K562 (cell line): ENCODE measurements around the gene ERC2. TPM values are rescaled to one million over a fixed set of nuclear protein-coding genes. Genes with fewer than 3 reads are reported as not detected.

ENCODE experiments used
- ATAC-seq: fragments of 200-7000 bp; cut with Tn5 transposase; 3 replicates; pipeline ENCODE4 v1.9.1; 2020; ENCODE audit warnings: moderate library complexity
- BruUV-seq: library from RNA; stranded (reverse); fragments of 400-500 nt; replicated peaks from 2 replicates; lab custom pipeline; 2021; lab: Mats Ljungman, UMichigan
- CTCF ChIA-PET: fragments of 300-600 bp; formaldehyde crosslinking; extraction: SDS; loops from one replicate; lab custom pipeline; 2021; ENCODE audit warnings: low intra/inter-chr PET ratio; lab: Yijun Ruan, JAX
- POLR2A ChIA-PET: fragments of 300-600, 350-650 bp; sonication (Branson Sonifier 250); formaldehyde crosslinking; extraction: SDS; loops from one replicate; lab custom pipeline; 2021; ENCODE audit warnings: antibody characterized with exemption, inconsistent platforms; lab: Yijun Ruan, JAX
- DNase-seq, 4 experiments: peaks; one replicate each; pipeline versions ENCODE4 v3.0.0 to v3.0.0-alpha.2; 2011 to 2018; ENCODE audit warnings: low spot score in 3 of 4, mixed read lengths in 3 of 4; ENCODE audit errors: extremely low read depth in 1 of 4
- FAIRE-seq: peaks from 2 replicates; lab custom pipeline; 2011; peaks lifted over from hg19 to GRCh38; lab: Jason Lieb, UNC
- H2AFZ ChIP-seq: 2 replicates; pipeline ENCODE4 v1.6.0; 2011; ENCODE audit warnings: low read depth, low read length, control low read depth, inconsistent platforms
- H3K27ac ChIP-seq: fragments of 200-600 bp; 3 replicates; pipeline ENCODE4 v1.8.0; 2011; ENCODE audit warnings: low read depth, mild to moderate bottlenecking, control low read depth, inconsistent platforms, low read length, moderate library complexity, mixed read lengths; ENCODE audit errors: extremely low read depth
- H3K27me3 ChIP-seq, 2 experiments: fragments of 300-600 bp in 1 of 2; 2 replicates in 1 of 2; 3 replicates in 1 of 2; pipeline versions ENCODE4 v1.6.0 to v1.8.0; 2011; ENCODE audit warnings: inconsistent platforms in 2 of 2, low read length in 2 of 2, mild to moderate bottlenecking in 1 of 2, mixed read lengths in 1 of 2, moderate library complexity in 1 of 2; ENCODE audit not compliant: control insufficient read depth in 2 of 2, insufficient read depth in 2 of 2
- H3K36me3 ChIP-seq: fragments of 300-600 bp; 3 replicates; pipeline ENCODE4 v1.8.0; 2011; ENCODE audit warnings: mild to moderate bottlenecking, low read length, inconsistent platforms; ENCODE audit not compliant: control insufficient read depth, insufficient read depth
- H3K4me1 ChIP-seq, 2 experiments: fragments of 200-600 bp in 1 of 2; replicated peaks in 1 of 2; 2 replicates in 1 of 2; 3 replicates in 1 of 2; pipeline versions ENCODE4 v1.5.1 to v1.8.0; 2011; ENCODE audit warnings: inconsistent platforms in 2 of 2, low read length in 2 of 2, mild to moderate bottlenecking in 1 of 2, mixed read lengths in 1 of 2, moderate library complexity in 1 of 2; ENCODE audit not compliant: control insufficient read depth in 2 of 2, insufficient read depth in 2 of 2
- H3K4me2 ChIP-seq: 2 replicates; pipeline ENCODE4 v1.6.1; 2011; ENCODE audit warnings: low read length, control low read depth, inconsistent platforms, mixed read lengths; ENCODE audit not compliant: insufficient read depth
- H3K4me3 ChIP-seq: fragments of 200-600 bp; sonication (generic), shearing (Covaris generic); 2 replicates; pipeline ENCODE4 v1.5.1; 2016; ENCODE audit warnings: control low read depth, inconsistent platforms
- H3K79me2 ChIP-seq: fragments of 200-600 bp; 3 replicates; pipeline ENCODE4 v1.8.0; 2011; ENCODE audit warnings: low read length, inconsistent platforms; ENCODE audit not compliant: control insufficient read depth, insufficient read depth
- H3K9ac ChIP-seq, 2 experiments: 2 replicates each; pipeline versions ENCODE4 v1.6.0 to v1.6.1; 2011; ENCODE audit warnings: low read depth in 2 of 2, low read length in 2 of 2, control low read depth in 1 of 2, inconsistent platforms in 1 of 2, mild to moderate bottlenecking in 1 of 2, mixed read lengths in 1 of 2; ENCODE audit not compliant: insufficient read depth in 1 of 2
- H3K9me1 ChIP-seq: one replicate; pipeline ENCODE4 v1.6.0; 2011; ENCODE audit warnings: inconsistent platforms, mild to moderate bottlenecking, low read length, moderate library complexity; ENCODE audit not compliant: control insufficient read depth, insufficient read depth
- H3K9me3 ChIP-seq: replicated peaks from 2 replicates; pipeline ENCODE4 v1.5.1; 2011; ENCODE audit warnings: low read depth, low read length, inconsistent platforms; ENCODE audit not compliant: control insufficient read depth, insufficient read depth
- H4K20me1 ChIP-seq: replicated peaks from 2 replicates; pipeline ENCODE4 v1.6.1; 2011; ENCODE audit warnings: low read length, inconsistent platforms, mixed read lengths; ENCODE audit not compliant: control insufficient read depth, insufficient read depth
- C11orf30 ChIP-seq: fragments of 450-650 bp; IDR thresholded peaks from 2 replicates; pipeline ENCODE4 v1.6.1; 2016; ENCODE audit warnings: low read depth, mild to moderate bottlenecking
- FOXK2 ChIP-seq, 2 experiments: fragments of 450-650 bp; IDR thresholded peaks in 1 of 2; conservative IDR thresholded peaks in 1 of 2; 2 replicates each; pipeline ENCODE4 v1.6.1; 2016; ENCODE audit warnings: low read depth in 2 of 2, mild to moderate bottlenecking in 1 of 2
- PHF20 ChIP-seq: fragments of 450-650 bp; IDR thresholded peaks from 2 replicates; pipeline ENCODE4 v1.6.1; 2018; ENCODE audit not compliant: partially characterized antibody
- POLR3G ChIP-seq: IDR thresholded peaks from 2 replicates; pipeline ENCODE4 v1.6.1; 2011; ENCODE audit not compliant: insufficient read length, insufficient replicate concordance; ENCODE audit errors: extremely low read depth
- PPARD ChIP-seq: fragments of 250-450 bp; sonication (Bioruptor Pico); IDR thresholded peaks from 2 replicates; pipeline ENCODE4 v1.8.0; 2022; ENCODE audit warnings: inconsistent platforms, mild to moderate bottlenecking, moderate library complexity
- RB1 ChIP-seq: fragments of 450-650 bp; IDR thresholded peaks from 2 replicates; pipeline ENCODE4 v1.6.1; 2017; ENCODE audit warnings: low read depth, mild to moderate bottlenecking
- RBM15 ChIP-seq: fragments of 200-400 bp; formaldehyde crosslinking; IDR thresholded peaks from 2 replicates; pipeline ENCODE4 v1.6.1; 2018; ENCODE audit warnings: mild to moderate bottlenecking, low read length, moderate library complexity; ENCODE audit not compliant: insufficient read depth
- ZKSCAN1 ChIP-seq: fragments of 150-350 bp; IDR thresholded peaks from 2 replicates; pipeline ENCODE4 v1.6.1; 2016; ENCODE audit warnings: low read depth, low read length
- ZNF3 ChIP-seq: fragments of 250-450 bp; sonication (Bioruptor Pico); IDR thresholded peaks from 2 replicates; pipeline ENCODE4 v1.5.0; 2021; ENCODE audit warnings: mild to moderate bottlenecking, moderate library complexity
- ZNF431 ChIP-seq: sonication (generic); formaldehyde crosslinking; IDR thresholded peaks from 2 replicates; pipeline ENCODE4 v1.8.0; 2022; ENCODE audit warnings: mild to moderate bottlenecking, missing genetic modification reagents
- WGBS: fragments of 100-300 bp; shearing (Covaris generic); methylation state at CpG from one replicate; pipeline ENCODE4 v1.1.6; 2016; ENCODE audit warnings: low coverage, mixed read lengths; ENCODE audit not compliant: insufficient coverage; ENCODE audit errors: missing lambda C conversion rate; 5-methylcytosine and 5-hydroxymethylcytosine counted together
- in situ Hi-C: fragments of 300-500 bp; cut with MboI; formaldehyde crosslinking; loops from 4 replicates; pipeline ENCODE4 v1.15.0; 2018; ENCODE audit warnings: inconsistent platforms, mixed read lengths
- intact Hi-C: fragments of 100-400 bp; cut with micrococcal nuclease; formaldehyde crosslinking; loops from 2 replicates; pipeline ENCODE4 v1.14.2; 2022
- polyA plus RNA-seq, 8 experiments: library from polyadenylated mRNA; depleted of rRNA in 4 of 8; stranded (reverse) in 5 of 8; unstranded in 3 of 8; fragments of >200 nt; fragmentation: Nextera tagmentation in 2 of 8; fragmentation: Illumina TruSeq in 1 of 8; extraction: Ambion mirVana in 2 of 8; extraction: Trizol in 1 of 8; gene quantifications; 2 replicates each; pipeline versions ENCODE4 v1.2.1 to v1.2.3, GENCODE V29; 2011 to 2014; ENCODE audit warnings: inconsistent platforms in 1 of 8, missing spikeins in 1 of 8
- total RNA-seq, 7 experiments: library from RNA; depleted of rRNA in 6 of 7; stranded (reverse); fragments of >200 nt in 6 of 7; fragmentation: Illumina TruSeq in 2 of 7; extraction: Trizol in 2 of 7; gene quantifications; 2 replicates each; pipeline versions ENCODE4 v1.2.1 to v1.2.3, GENCODE V29; 2011 to 2021; ENCODE audit warnings: low replicate concordance in 1 of 7
- TF ChIP-seq, protein P1 (sequence below): IDR thresholded peaks from 2 replicates; pipeline ENCODE4 v1.6.1; 2016; ENCODE audit warnings: missing genetic modification characterization, missing compliant biosample characterization

ERC2 gene
- total and polyA plus RNA-seq, 9 of the 15 experiments (the other 6 are each of a cell fraction or from before 2014, with no cell fraction given): 0.04 to 0.18 (median 0.07) TPM; not detected in 2

DNA sequence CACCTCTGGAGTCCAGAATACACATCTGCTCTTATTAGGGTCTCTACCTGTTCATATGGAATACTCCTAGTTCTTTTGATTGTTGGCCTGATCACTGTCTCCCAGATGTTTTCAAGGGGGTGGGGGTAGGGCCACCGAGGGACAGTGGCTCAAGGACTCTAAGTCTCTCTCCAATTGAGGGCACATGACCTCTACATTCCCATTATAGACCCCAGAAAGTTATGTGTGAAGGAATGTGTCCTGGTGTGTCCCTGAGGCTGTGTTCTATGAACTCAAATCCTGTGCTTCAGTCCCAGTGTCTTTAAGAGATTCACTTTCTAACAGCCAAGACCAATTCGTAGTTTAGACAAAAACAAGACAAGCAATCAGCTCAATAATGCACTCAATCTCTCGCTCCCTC lies 357.4 kb downstream of the ERC2 start:
- FAIRE-seq: no peak
- H3K36me3 ChIP-seq: no peaks in the 10 kb centered on the region
- TF ChIP-seq RBM15 (no peak), RB1 (no peak), ZKSCAN1 (no peak), ZNF431 (no peak), POLR3G (no peak)
- no peak overlapping the region for H3K4me2 ChIP-seq
- no TSS peak for BruUV-seq
- no peaks in the 10 kb centered on the region for H3K79me2 ChIP-seq
- H4K20me1 ChIP-seq: no peaks in the 10 kb centered on the region
- intact Hi-C loops (no loop called here), in situ Hi-C loops (no loop called here)
- no peak for DNase-seq
- POLR2A ChIA-PET: no interaction called here
- no peaks in the 10 kb centered on the region for H3K9me1 ChIP-seq
- H3K9ac ChIP-seq: no peak overlapping the region
- CTCF ChIA-PET: no interaction called here
- 0% methylated on average over 3 of the region's 3 CpGs for WGBS
- H3K27me3 ChIP-seq: no peaks in the 10 kb centered on the region
- no peaks in the 10 kb centered on the region for H3K9me3 ChIP-seq
- no peak overlapping the region for H3K4me3 ChIP-seq
- H2AFZ ChIP-seq: no peak overlapping the region
- no peaks in the 10 kb centered on the region for H3K4me1 ChIP-seq
- no peak overlapping the region for H3K27ac ChIP-seq
- ATAC-seq: no peak

DNA sequence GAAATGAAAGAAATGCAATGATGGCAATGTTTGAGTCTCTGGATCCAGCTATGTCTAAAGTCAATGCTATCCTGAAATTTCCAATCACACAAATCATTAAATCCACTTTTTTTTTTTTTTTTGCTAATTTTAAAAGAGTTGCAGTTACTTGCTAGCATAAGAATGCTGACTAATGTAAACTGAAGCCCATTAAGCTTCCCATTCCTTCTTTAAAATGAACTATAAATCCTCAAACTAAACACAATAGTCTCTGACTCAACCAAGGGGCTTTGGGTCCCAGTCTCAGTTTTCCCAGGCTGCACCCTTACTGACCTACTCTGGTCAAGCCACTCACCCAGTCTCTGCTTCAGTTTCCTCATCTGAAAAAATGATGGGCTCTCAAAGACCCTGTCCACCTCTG lies 361.1 kb downstream of the ERC2 start:
- H3K27ac ChIP-seq: no peak overlapping the region
- no peaks in the 10 kb centered on the region for H4K20me1 ChIP-seq
- H3K4me1 ChIP-seq: no peaks in the 10 kb centered on the region
- no peak overlapping the region for H3K9ac ChIP-seq
- no peaks in the 10 kb centered on the region for H3K9me1 ChIP-seq
- POLR2A ChIA-PET: no interaction called here
- H3K4me3 ChIP-seq: no peak overlapping the region
- no peak overlapping the region for H3K4me2 ChIP-seq
- H3K36me3 ChIP-seq: no peaks in the 10 kb centered on the region
- CTCF ChIA-PET: no interaction called here
- no peak for DNase-seq
- H2AFZ ChIP-seq: no peak overlapping the region
- no TSS peak for BruUV-seq
- TF ChIP-seq FOXK2 (conservative IDR thresholded peaks at IDR 0.05 in 1 of 2, IDR thresholded peaks at IDR 0.05 in 1 of 2; ENCODE audit: low read depth in 2 of 2): no peak
- no peak for TF ChIP-seq PHF20
- TF ChIP-seq PPARD (CRISPR knock-in tag): no peak
- TF ChIP-seq, protein P1, sequence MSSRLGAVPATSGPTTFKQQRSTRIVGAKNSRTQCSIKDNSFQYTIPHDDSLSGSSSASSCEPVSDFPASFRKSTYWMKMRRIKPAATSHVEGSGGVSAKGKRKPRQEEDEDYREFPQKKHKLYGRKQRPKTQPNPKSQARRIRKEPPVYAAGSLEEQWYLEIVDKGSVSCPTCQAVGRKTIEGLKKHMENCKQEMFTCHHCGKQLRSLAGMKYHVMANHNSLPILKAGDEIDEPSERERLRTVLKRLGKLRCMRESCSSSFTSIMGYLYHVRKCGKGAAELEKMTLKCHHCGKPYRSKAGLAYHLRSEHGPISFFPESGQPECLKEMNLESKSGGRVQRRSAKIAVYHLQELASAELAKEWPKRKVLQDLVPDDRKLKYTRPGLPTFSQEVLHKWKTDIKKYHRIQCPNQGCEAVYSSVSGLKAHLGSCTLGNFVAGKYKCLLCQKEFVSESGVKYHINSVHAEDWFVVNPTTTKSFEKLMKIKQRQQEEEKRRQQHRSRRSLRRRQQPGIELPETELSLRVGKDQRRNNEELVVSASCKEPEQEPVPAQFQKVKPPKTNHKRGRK (tag): no peak
- peak; percentile 9; the same call in 1 of the 2 replicates for TF ChIP-seq C11orf30
- TF ChIP-seq ZNF3 (CRISPR knock-in tag): no peak
- TF ChIP-seq, all 486 proteins: peak for 1
- no peak for ATAC-seq
- H3K9me3 ChIP-seq: no peaks in the 10 kb centered on the region
- H3K27me3 ChIP-seq: no peaks in the 10 kb centered on the region
- no peaks in the 10 kb centered on the region for H3K79me2 ChIP-seq
- in situ Hi-C loops: no loop called here
- intact Hi-C loops: no loop called here
- no peak for FAIRE-seq
